HFFc6 (cell line): ENCODE results near the gene ZNF33B. TPM values are rescaled to one million over a fixed set of nuclear protein-coding genes. Genes with fewer than 3 reads are reported as not detected.

Experiments used
- DNase-seq: peaks from one replicate; pipeline ENCODE4 v3.0.0-alpha.2; 2018
- H3K27ac Mint-ChIP-seq: 2 replicates; pipeline ENCODE4 v1.8.0; 2020; ENCODE audit warnings: mild to moderate bottlenecking, mixed read lengths
- H3K27me3 Mint-ChIP-seq: 2 replicates; pipeline ENCODE4 v1.8.0; 2021; ENCODE audit warnings: mild to moderate bottlenecking, moderate library complexity, mixed read lengths; ENCODE audit not compliant: insufficient read depth
- H3K36me3 Mint-ChIP-seq: 2 replicates; pipeline ENCODE4 v1.8.0; 2021; ENCODE audit warnings: low read depth, mixed read lengths
- H3K4me1 Mint-ChIP-seq: 2 replicates; pipeline ENCODE4 v1.8.0; 2020; ENCODE audit warnings: low read depth, mixed read lengths
- H3K4me3 Mint-ChIP-seq: 2 replicates; pipeline ENCODE4 v1.8.0; 2020; ENCODE audit warnings: mild to moderate bottlenecking, moderate library complexity, mixed read lengths
- H3K9me3 Mint-ChIP-seq: 2 replicates; pipeline ENCODE4 v1.8.0; 2020; ENCODE audit warnings: mild to moderate bottlenecking, mixed read lengths
- CTCF ChIP-seq: fragments of 200-600 bp; sonication (generic); IDR thresholded peaks from 2 replicates; pipeline ENCODE4 v1.5.0; 2021; ENCODE audit warnings: antibody characterized with exemption, mild to moderate bottlenecking
- total RNA-seq, 6 experiments: library from RNA; stranded (reverse); fragmentation: NEBNext Ultra II Directional; extraction: Animal tissue kit (Norgen Biotek cat#: 25700); gene quantifications; 2 replicates in 1 of 6; 3 replicates in 5 of 6; pipeline ENCODE4 v1.2.3, GENCODE V29; 2021

ZNF33B gene
- total RNA-seq, 6 experiments from 2014 or later: 6.7 to 10.1 (median 8.5) TPM

DNA sequence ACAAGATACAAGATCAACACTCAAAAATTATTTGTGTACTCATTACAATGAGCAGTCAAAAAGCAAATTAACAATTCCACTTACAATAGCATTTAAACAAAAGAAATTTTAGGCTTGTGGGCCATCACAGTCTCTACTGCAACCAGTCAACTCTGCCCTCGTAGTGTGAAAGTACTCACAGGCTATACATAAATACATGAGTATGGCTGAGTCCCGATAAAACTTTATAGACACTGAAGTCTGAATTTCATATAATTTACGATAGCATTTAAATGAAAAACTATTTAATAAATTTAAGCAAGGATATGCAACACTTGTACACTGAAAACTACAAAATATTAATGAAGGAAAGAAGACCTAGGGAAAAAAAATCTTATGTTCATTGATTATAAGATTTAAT is 90.1 kb downstream of the ZNF33B start:
- Mint-ChIP-seq H3K4me3 (no peak overlapping the region), H3K9me3 (peaks cover 7% of the 10 kb centered on the region), H3K4me1 (peaks cover 24% of the 10 kb centered on the region), H3K36me3 (peaks cover 45% of the 10 kb centered on the region), H3K27ac (no peak overlapping the region), H3K27me3 (no peaks in the 10 kb centered on the region)
- DNase-seq: no peak
- TF ChIP-seq CTCF: no peak

DNA sequence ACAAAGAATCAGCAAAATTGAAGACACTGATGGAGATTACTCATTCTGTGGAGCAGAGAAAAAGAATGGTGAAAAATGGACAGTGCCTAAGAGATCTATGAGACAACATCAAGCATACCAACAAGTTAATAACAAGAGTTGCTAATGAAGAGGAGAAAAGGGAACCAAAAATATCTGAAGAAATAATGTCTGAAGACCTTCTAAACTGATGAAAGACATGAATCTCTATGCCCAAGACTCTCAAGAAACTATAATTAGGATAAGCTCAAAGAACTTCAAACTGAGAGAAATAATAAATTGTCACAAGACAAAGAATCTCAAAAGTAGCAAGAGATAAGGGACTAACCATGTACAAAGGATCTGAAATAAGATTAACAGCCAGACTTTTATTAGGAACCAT is 93.4 kb downstream of the ZNF33B start:
- Mint-ChIP-seq H3K4me3 (no peak overlapping the region), H3K9me3 (peaks cover 20% of the 10 kb centered on the region), H3K4me1 (peaks cover under 1% of the 10 kb centered on the region; the same call in 1 of the 2 replicates), H3K36me3 (peaks cover 60% of the 10 kb centered on the region), H3K27me3 (no peaks in the 10 kb centered on the region), H3K27ac (no peak overlapping the region)
- TF ChIP-seq CTCF: no peak
- no peak for DNase-seq

DNA sequence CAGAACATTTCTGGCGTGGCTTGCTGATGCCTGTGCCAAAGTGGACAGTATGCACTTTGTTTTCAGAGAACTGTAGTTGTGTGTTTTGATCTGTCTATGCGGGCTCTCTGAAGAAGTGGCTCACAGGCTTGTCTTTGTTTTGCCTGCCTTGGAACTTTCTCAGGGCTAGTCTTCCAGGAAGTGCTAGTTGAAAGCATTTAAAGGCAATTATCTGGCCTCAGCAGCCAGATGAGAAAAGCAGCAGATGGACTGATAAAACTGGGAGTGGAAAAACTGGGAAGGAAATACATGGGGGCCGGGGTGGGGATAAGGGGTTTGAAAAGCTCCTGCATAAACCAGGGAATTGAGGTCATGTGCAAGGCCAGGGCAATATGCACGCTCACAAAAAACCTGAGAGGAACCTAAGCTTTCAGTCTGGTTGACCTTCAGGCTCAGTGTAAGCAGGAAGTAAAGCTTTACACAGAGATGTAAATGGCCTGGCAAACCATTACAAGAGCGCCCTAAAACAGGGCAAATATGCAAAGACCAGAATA is 94.5 kb downstream of the ZNF33B start:
- Mint-ChIP-seq H3K36me3 (peaks cover 63% of the 10 kb centered on the region), H3K27ac (no peak overlapping the region), H3K27me3 (peaks cover under 1% of the 10 kb centered on the region; the same call in 1 of the 2 replicates), H3K9me3 (peaks cover 21% of the 10 kb centered on the region), H3K4me3 (no peak overlapping the region), H3K4me1 (no peaks in the 10 kb centered on the region)
- TF ChIP-seq CTCF: no peak
- no peak for DNase-seq

Other genes starting within 250 kb of the ZNF33B start
- 10 to 100 TPM; 20.3 to 23.3 (median 22.7) TPM for gene BMS1, start 144.2 kb upstream of the ZNF33B start, total RNA-seq